Panc1 (cell line): ENCODE results near the gene NPAS3. TPM values are rescaled to one million over a fixed set of nuclear protein-coding genes. Genes with fewer than 3 reads are reported as not detected.

ENCODE experiments used
- ATAC-seq: fragments of 200-7000 bp; cut with Tn5 transposase; 2 replicates; pipeline ENCODE4 v1.9.1; 2020; ENCODE audit warnings: mild to moderate bottlenecking, moderate library complexity
- BruUV-seq: library from RNA; stranded (reverse); fragments of 400-500 nt; replicated peaks from 2 replicates; lab custom pipeline; 2021; lab: Mats Ljungman, UMichigan
- CTCF ChIA-PET: fragments of 300-600 bp; sonication (Branson Sonifier 250); formaldehyde crosslinking; loops from one replicate; lab custom pipeline; 2022; ENCODE audit warnings: antibody characterized with exemption; lab: Charles Lee
- POLR2A ChIA-PET: fragments of 300-600 bp; sonication (Branson Sonifier 250); formaldehyde crosslinking; loops from one replicate; lab custom pipeline; 2022; ENCODE audit warnings: antibody characterized with exemption; lab: Charles Lee
- DNase-seq: peaks from one replicate; pipeline ENCODE4 v3.0.0-alpha.2; 2010; ENCODE audit warnings: low read depth, low spot score
- H3K27ac ChIP-seq: 2 replicates; pipeline ENCODE4 v1.5.1; 2011; ENCODE audit warnings: mild to moderate bottlenecking, low read length, inconsistent platforms
- H3K27me3 ChIP-seq: fragments of 200-500 bp; sonication (Bioruptor generic); 2 replicates; pipeline ENCODE4 v1.6.0; 2014; ENCODE audit warnings: low read length, inconsistent platforms; ENCODE audit not compliant: control insufficient read depth, insufficient read depth
- H3K36me3 ChIP-seq: fragments of 200-500 bp; sonication (Bioruptor generic); 2 replicates; pipeline ENCODE4 v1.5.1; 2014; ENCODE audit warnings: inconsistent platforms, mild to moderate bottlenecking, low read length, moderate library complexity; ENCODE audit not compliant: control insufficient read depth, insufficient read depth
- H3K4me1 ChIP-seq: 2 replicates; pipeline ENCODE4 v1.5.1; 2011; ENCODE audit warnings: inconsistent platforms, mild to moderate bottlenecking, low read length, moderate library complexity; ENCODE audit not compliant: control insufficient read depth, insufficient read depth
- H3K4me3 ChIP-seq, 2 experiments: 2 replicates each; pipeline ENCODE4 v1.5.1; 2011 to 2012; ENCODE audit warnings: low read depth in 2 of 2, low read length in 2 of 2, mild to moderate bottlenecking in 2 of 2, inconsistent platforms in 1 of 2, moderate library complexity in 1 of 2
- H3K9me3 ChIP-seq: fragments of 200-500 bp; sonication (Bioruptor generic); 2 replicates; pipeline ENCODE4 v1.5.1; 2014; ENCODE audit warnings: low read depth, mild to moderate bottlenecking, inconsistent platforms, low read length, moderate library complexity; ENCODE audit not compliant: control insufficient read depth, insufficient read depth
- POLR2AphosphoS5 ChIP-seq: IDR thresholded peaks from 2 replicates; pipeline ENCODE4 v1.6.1; 2012; ENCODE audit warnings: mild to moderate bottlenecking, low read depth, low read length, moderate library complexity
- SIN3A ChIP-seq: IDR thresholded peaks from 2 replicates; pipeline ENCODE4 v1.6.1; 2012; ENCODE audit warnings: low read depth, mild to moderate bottlenecking, low read length, moderate library complexity, borderline replicate concordance; ENCODE audit not compliant: insufficient read depth
- TCF7L2 ChIP-seq: IDR thresholded peaks from 2 replicates; pipeline ENCODE4 v1.6.1; 2011; ENCODE audit warnings: mild to moderate bottlenecking, low read depth, low read length, inconsistent platforms
- in situ Hi-C: cut with HindIII; loops from 2 replicates; pipeline ENCODE4 v1.10.0; 2016; ENCODE audit warnings: low sequenced_read_pairs, low pct_unique_long_range_greater_than_20kb
- intact Hi-C: fragments of 100-400 bp; cut with micrococcal nuclease; formaldehyde crosslinking; loops from one replicate; pipeline ENCODE4 v1.10.0; 2022; ENCODE audit not compliant: unreplicated experiment
- total RNA-seq: library from RNA; stranded (reverse); gene quantifications from one replicate; pipeline ENCODE4 v1.2.1, GENCODE V29; 2021; ENCODE audit not compliant: unreplicated experiment
- TF ChIP-seq, protein P1 (sequence below), 2 experiments: IDR thresholded peaks; 2 replicates each; pipeline ENCODE4 v1.6.1; 2011 to 2012; ENCODE audit warnings: low read depth in 2 of 2, control low read depth in 1 of 2, low read length in 1 of 2, mild to moderate bottlenecking in 1 of 2, moderate library complexity in 1 of 2; ENCODE audit not compliant: insufficient read depth in 1 of 2
- TF ChIP-seq, protein P2 (sequence below): fragments of 450-650 bp; IDR thresholded peaks from 2 replicates; pipeline ENCODE4 v1.5.1; 2017; ENCODE audit warnings: mild to moderate bottlenecking

The NPAS3 gene
- total RNA-seq, 1 experiment from 2014 or later = 0.23 TPM

DNA sequence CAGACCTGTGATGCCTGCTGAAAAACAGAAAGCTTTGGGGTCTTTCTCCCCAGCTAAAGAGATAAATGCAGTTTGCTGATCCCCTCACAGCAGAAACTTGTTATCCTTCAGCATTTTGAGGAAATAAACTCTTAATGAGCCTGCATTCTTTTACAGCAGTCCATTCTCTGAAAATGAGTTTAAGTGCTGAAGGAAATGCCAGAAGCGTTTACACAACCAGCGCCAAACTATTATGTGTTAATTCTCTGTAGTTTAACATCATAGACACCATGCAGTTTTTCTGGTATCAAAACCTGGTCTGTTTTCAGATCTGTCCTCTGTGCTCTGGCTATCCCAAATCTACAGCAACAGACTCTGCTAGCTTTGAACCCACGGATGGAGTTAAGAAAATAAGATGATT, 291.3 kb downstream of the NPAS3 start:
- no peaks in the 10 kb centered on the region for H3K27me3 ChIP-seq
- POLR2A ChIA-PET = no interaction called here

DNA sequence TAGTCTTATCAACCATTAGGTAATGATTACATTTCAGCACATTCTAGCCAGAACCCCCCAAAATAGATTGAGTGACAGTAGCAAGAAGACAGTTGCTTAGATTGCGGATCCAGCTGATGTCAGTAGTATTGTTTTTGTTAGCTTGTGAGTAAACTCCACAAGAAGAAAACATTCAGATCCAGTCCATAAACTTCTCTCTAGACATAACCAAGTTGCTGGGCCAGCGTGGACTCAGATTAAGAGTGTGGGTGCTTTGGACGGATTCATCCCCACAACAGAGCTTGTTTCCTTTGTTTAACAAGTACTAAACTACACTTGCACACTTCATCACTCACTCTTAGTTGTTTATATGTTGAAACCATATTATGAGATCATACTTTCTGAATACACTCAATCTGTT, 293.4 kb downstream of the NPAS3 start:
- intact Hi-C loops (no loop called here), in situ Hi-C loops (no loop called here)
- BruUV-seq = no TSS peak
- Histone ChIP-seq H3K27me3 (no peaks in the 10 kb centered on the region), H3K9me3 (no peaks in the 10 kb centered on the region), H3K4me3 (no peak overlapping the region), H3K27ac (no peak overlapping the region), H3K36me3 (no peaks in the 10 kb centered on the region), H3K4me1 (no peaks in the 10 kb centered on the region)
- TF ChIP-seq, protein P1, sequence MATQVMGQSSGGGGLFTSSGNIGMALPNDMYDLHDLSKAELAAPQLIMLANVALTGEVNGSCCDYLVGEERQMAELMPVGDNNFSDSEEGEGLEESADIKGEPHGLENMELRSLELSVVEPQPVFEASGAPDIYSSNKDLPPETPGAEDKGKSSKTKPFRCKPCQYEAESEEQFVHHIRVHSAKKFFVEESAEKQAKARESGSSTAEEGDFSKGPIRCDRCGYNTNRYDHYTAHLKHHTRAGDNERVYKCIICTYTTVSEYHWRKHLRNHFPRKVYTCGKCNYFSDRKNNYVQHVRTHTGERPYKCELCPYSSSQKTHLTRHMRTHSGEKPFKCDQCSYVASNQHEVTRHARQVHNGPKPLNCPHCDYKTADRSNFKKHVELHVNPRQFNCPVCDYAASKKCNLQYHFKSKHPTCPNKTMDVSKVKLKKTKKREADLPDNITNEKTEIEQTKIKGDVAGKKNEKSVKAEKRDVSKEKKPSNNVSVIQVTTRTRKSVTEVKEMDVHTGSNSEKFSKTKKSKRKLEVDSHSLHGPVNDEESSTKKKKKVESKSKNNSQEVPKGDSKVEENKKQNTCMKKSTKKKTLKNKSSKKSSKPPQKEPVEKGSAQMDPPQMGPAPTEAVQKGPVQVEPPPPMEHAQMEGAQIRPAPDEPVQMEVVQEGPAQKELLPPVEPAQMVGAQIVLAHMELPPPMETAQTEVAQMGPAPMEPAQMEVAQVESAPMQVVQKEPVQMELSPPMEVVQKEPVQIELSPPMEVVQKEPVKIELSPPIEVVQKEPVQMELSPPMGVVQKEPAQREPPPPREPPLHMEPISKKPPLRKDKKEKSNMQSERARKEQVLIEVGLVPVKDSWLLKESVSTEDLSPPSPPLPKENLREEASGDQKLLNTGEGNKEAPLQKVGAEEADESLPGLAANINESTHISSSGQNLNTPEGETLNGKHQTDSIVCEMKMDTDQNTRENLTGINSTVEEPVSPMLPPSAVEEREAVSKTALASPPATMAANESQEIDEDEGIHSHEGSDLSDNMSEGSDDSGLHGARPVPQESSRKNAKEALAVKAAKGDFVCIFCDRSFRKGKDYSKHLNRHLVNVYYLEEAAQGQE (IDR thresholded peaks at IDR 0.05; ENCODE audit: insufficient read depth in 1 of 2, low read depth in 2 of 2, low read length in 1 of 2) = no peak
- TF ChIP-seq SIN3A = no peak
- TF ChIP-seq, protein P2, sequence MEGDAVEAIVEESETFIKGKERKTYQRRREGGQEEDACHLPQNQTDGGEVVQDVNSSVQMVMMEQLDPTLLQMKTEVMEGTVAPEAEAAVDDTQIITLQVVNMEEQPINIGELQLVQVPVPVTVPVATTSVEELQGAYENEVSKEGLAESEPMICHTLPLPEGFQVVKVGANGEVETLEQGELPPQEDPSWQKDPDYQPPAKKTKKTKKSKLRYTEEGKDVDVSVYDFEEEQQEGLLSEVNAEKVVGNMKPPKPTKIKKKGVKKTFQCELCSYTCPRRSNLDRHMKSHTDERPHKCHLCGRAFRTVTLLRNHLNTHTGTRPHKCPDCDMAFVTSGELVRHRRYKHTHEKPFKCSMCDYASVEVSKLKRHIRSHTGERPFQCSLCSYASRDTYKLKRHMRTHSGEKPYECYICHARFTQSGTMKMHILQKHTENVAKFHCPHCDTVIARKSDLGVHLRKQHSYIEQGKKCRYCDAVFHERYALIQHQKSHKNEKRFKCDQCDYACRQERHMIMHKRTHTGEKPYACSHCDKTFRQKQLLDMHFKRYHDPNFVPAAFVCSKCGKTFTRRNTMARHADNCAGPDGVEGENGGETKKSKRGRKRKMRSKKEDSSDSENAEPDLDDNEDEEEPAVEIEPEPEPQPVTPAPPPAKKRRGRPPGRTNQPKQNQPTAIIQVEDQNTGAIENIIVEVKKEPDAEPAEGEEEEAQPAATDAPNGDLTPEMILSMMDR = no peak
- no peak for TF ChIP-seq POLR2AphosphoS5
- no peak for TF ChIP-seq TCF7L2
- no peak for ATAC-seq
- CTCF ChIA-PET = no interaction called here
- POLR2A ChIA-PET = no interaction called here
- no peak for DNase-seq

More for the DNA sequence above, 291.3 kb downstream of the NPAS3 start:
- Histone ChIP-seq H3K4me1 (no peaks in the 10 kb centered on the region), H3K36me3 (no peaks in the 10 kb centered on the region), H3K4me3 (no peak overlapping the region), H3K9me3 (no peaks in the 10 kb centered on the region), H3K27ac (no peak overlapping the region)
- intact Hi-C loops (no loop called here), in situ Hi-C loops (no loop called here)
- no peak for TF ChIP-seq TCF7L2
- TF ChIP-seq POLR2AphosphoS5 = no peak
- TF ChIP-seq SIN3A = no peak
- TF ChIP-seq, protein P2 = no peak
- CTCF ChIA-PET = no interaction called here
- ATAC-seq (no peak), DNase-seq (no peak)
- no TSS peak for BruUV-seq
